ENCODE data around the gene LGMN.

The LGMN gene

DNA sequence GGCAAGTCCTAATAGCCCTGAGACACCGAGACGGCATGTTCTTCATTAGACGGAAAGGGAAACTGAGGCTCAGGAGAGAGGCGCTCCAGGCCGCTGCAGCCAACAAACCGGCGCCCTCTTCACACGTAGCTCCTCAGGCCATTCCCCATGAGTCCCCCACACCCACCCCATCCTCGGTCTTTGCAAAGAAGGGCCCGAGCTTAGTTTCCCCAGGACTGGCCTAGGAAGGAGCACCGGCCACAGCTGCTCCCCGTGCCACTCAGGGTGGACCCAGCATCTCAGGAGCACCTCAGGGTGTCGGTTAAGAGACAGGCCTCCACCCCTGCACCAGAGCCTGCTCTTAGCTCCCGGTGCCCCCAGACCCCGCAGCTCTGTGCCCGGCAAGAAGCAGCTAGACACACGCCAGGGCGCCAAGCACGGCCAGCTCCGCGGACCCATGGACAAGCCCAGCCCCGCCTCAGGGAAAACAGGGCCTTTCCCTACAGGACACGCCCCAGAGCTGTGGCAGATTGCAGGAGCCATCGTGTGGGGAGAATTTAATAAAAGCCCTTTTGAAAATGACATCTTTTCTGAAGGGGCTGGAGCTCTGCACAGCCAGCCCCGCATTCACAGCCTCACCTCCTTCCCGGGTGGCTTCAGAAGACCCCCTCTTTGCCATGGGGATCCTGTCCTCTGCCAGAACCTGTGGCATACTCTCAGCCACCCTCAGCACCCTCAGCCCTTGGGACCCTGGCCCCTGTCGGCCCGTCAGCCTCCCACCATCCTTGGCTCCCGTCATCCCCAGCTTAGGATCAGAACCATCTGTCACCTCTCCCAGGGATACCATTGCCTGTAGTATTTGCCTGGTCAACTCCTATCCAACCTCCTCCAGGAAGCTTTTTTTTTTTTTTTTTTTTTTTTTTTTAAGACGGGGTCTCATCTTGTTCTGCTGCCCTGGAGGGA, 59.7 kb downstream of the LGMN start:
- no peak overlapping the region for H3K4ac ChIP-seq (ENCODE audit: low read depth in 1 of 2, low read length in 2 of 2)
- H3K36me3 ChIP-seq (ENCODE audit: control insufficient read depth in 1 of 2, insufficient read depth in 2 of 2, low read depth in 1 of 2, low read length in 2 of 2) = peaks cover 41 to 42% of the 10 kb centered on the region in 2 experiments
- no peak overlapping the region for H2AK5ac ChIP-seq (ENCODE audit: low read length, severe bottlenecking)
- H2BK5ac ChIP-seq (ENCODE audit: low read depth, low read length, poor library complexity, severe bottlenecking) = no peak overlapping the region
- no peak overlapping the region for H2BK12ac ChIP-seq (ENCODE audit: low read length in 2 of 2)
- no peak for DNase-seq
- H3K9me3 ChIP-seq (ENCODE audit: control insufficient read depth, low read length) = no peaks in the 10 kb centered on the region
- no peak overlapping the region for H3K4me3 ChIP-seq (ENCODE audit: insufficient read depth in 1 of 2, low read depth in 1 of 2, low read length in 2 of 2)
- no peak overlapping the region for H3K18ac ChIP-seq (ENCODE audit: low read depth in 1 of 2, low read length in 2 of 2)
- no peak overlapping the region for H2AFZ ChIP-seq (ENCODE audit: low read depth, low read length)
- no peak overlapping the region for H3K23ac ChIP-seq (ENCODE audit: low read length in 2 of 2)
- 84% methylated on average over 29 of the region's 30 CpGs for WGBS
- H2BK15ac ChIP-seq (ENCODE audit: low read depth, poor library complexity, severe bottlenecking) = no peak overlapping the region
- no peak overlapping the region for H2BK120ac ChIP-seq (ENCODE audit: low read depth, low read length)
- no peak overlapping the region for H3K9ac ChIP-seq (ENCODE audit: low read length)
- peaks cover 23% of the 10 kb centered on the region for H3K4me1 ChIP-seq (ENCODE audit: control insufficient read depth, insufficient read depth, low read depth, low read length)
- peaks cover 0 to 8% of the 10 kb centered on the region in 2 experiments for H3K27me3 ChIP-seq (ENCODE audit: control insufficient read depth in 1 of 2, insufficient read depth in 1 of 2, low read length in 2 of 2)
- H3K79me1 ChIP-seq (replicated peaks; ENCODE audit: low read length, poor library complexity, severe bottlenecking) = no peaks in the 10 kb centered on the region
- H3K14ac ChIP-seq (ENCODE audit: low read length in 2 of 2) = no peak overlapping the region
- no peak overlapping the region for H3K4me2 ChIP-seq (ENCODE audit: low read length, poor library complexity, severe bottlenecking)
- H4K8ac ChIP-seq (ENCODE audit: low read length) = no peak overlapping the region
- no peak overlapping the region for H3K27ac ChIP-seq (ENCODE audit: low read length, poor library complexity, severe bottlenecking)
- peak overlapping the region; percentile 53 for H4K91ac ChIP-seq (ENCODE audit: low read length)

DNA sequence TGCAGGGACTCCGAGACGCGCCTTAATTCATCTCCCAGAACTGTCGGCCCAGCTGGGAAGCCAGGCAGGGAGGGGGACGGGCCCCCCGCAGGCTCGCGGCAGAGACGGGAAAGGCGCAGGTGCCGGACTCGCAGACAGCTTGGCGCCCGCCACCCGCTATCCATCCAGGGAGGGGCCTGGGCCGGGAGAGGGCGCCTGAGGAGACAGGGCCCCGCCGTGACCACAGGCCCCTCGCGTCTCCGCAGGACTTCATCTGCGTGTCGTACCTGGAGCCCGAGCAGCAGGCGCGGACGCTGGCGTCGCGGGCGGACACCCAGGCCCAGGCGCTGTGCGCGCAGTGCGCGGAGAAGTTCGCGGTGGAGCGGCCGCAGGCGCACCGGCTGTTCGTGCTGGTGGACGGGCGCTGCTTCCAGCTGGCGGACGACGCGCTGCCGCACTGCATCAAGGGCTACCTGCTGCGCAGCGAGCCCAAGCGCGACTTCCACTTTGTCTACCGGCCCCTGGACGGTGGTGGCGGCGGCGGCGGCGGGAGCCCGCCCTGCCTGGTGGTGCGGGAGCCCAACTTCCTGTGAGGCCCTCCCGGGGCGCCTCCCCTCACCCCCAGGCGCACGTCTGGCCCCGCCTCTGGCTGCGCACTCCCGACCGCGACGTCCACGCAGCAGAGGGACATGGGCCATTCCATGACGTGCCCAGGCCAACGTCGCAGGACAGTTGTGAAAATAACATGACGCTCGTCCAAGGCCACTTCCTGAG, 60.6 kb downstream of the LGMN start:
- Histone ChIP-seq H3K36me3 (ENCODE audit: control insufficient read depth in 1 of 2, insufficient read depth in 2 of 2, low read depth in 1 of 2, low read length in 2 of 2) (peaks cover 41 to 42% of the 10 kb centered on the region in 2 experiments), H3K23ac (ENCODE audit: low read length in 2 of 2) (no peak overlapping the region), H2AFZ (ENCODE audit: low read depth, low read length) (peak overlapping the region; percentile 20), H3K18ac (ENCODE audit: low read depth in 1 of 2, low read length in 2 of 2) (peak overlapping the region; percentile 22 to 25), H3K27ac (ENCODE audit: low read length, poor library complexity, severe bottlenecking) (no peak overlapping the region), H4K91ac (ENCODE audit: low read length) (peak overlapping the region; percentile 61), H2BK120ac (ENCODE audit: low read depth, low read length) (no peak overlapping the region), H3K9me3 (ENCODE audit: control insufficient read depth, low read length) (no peaks in the 10 kb centered on the region), H2AK5ac (ENCODE audit: low read length, severe bottlenecking) (no peak overlapping the region), H3K4me1 (ENCODE audit: control insufficient read depth, insufficient read depth, low read depth, low read length) (peaks cover 23% of the 10 kb centered on the region), H2BK5ac (ENCODE audit: low read depth, low read length, poor library complexity, severe bottlenecking) (no peak overlapping the region), H3K4me2 (ENCODE audit: low read length, poor library complexity, severe bottlenecking) (peak overlapping the region; percentile 70), H3K27me3 (ENCODE audit: control insufficient read depth in 1 of 2, insufficient read depth in 1 of 2, low read length in 2 of 2) (peaks cover 0 to 4% of the 10 kb centered on the region in 2 experiments), H4K8ac (ENCODE audit: low read length) (peak overlapping the region; percentile 59), H3K4me3 (ENCODE audit: insufficient read depth in 1 of 2, low read depth in 1 of 2, low read length in 2 of 2) (peak overlapping the region in 1 of 2 experiments; percentile 39), H3K9ac (ENCODE audit: low read length) (no peak overlapping the region), H3K79me1 (replicated peaks; ENCODE audit: low read length, poor library complexity, severe bottlenecking) (no peaks in the 10 kb centered on the region), H3K14ac (ENCODE audit: low read length in 2 of 2) (no peak overlapping the region), H3K4ac (ENCODE audit: low read depth in 1 of 2, low read length in 2 of 2) (no peak overlapping the region), H2BK15ac (ENCODE audit: low read depth, poor library complexity, severe bottlenecking) (peak overlapping the region; percentile 52), H2BK12ac (ENCODE audit: low read length in 2 of 2) (no peak overlapping the region)
- DNase-seq = peak; percentile 46
- WGBS = 6% methylated on average over 79 of the region's 80 CpGs

DNA sequence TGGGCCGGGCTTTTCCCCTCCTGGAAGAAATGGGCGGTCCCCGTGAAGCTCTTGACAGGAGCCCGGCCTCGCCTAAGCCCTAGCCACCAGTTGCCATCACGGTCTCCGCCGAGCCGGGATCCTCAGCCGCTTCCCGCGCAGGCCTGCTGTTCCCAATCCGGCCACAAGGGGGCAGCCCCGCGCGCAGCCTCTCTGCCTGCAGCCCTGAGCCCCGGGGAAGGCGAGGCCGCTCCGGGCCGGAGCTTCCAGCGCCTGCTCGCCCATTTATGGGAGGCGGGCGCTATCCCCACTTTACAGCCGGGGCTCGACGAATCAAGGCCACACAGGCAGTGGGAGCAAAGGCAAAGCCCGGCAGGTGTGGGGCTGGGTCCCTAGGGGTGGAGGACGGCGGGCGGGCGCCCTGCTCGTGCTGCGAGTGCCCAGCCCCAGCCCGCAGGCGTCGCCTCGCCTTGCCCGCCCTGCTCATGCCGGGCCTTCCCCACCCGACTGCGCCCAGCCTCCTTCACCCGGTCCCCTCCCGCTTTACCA, 61.5 kb downstream of the LGMN start:
- Histone ChIP-seq H3K23ac (ENCODE audit: low read length in 2 of 2) (no peak overlapping the region), H4K8ac (ENCODE audit: low read length) (peak overlapping the region; percentile 19), H3K14ac (ENCODE audit: low read length in 2 of 2) (peak overlapping the region in 1 of 2 experiments; percentile 64), H2BK15ac (ENCODE audit: low read depth, poor library complexity, severe bottlenecking) (no peak overlapping the region), H3K4me1 (ENCODE audit: control insufficient read depth, insufficient read depth, low read depth, low read length) (peaks cover 20% of the 10 kb centered on the region), H4K91ac (ENCODE audit: low read length) (no peak overlapping the region), H3K79me1 (replicated peaks; ENCODE audit: low read length, poor library complexity, severe bottlenecking) (no peaks in the 10 kb centered on the region), H3K4me3 (ENCODE audit: insufficient read depth in 1 of 2, low read depth in 1 of 2, low read length in 2 of 2) (peak overlapping the region in 1 of 2 experiments; percentile 33), H3K18ac (ENCODE audit: low read depth in 1 of 2, low read length in 2 of 2) (no peak overlapping the region), H3K36me3 (ENCODE audit: control insufficient read depth in 1 of 2, insufficient read depth in 2 of 2, low read depth in 1 of 2, low read length in 2 of 2) (peaks cover 42 to 48% of the 10 kb centered on the region in 2 experiments), H3K27ac (ENCODE audit: low read length, poor library complexity, severe bottlenecking) (no peak overlapping the region), H3K4me2 (ENCODE audit: low read length, poor library complexity, severe bottlenecking) (peak overlapping the region; percentile 89), H3K27me3 (ENCODE audit: control insufficient read depth in 1 of 2, insufficient read depth in 1 of 2, low read length in 2 of 2) (peaks cover 0 to 4% of the 10 kb centered on the region in 2 experiments), H2BK5ac (ENCODE audit: low read depth, low read length, poor library complexity, severe bottlenecking) (no peak overlapping the region), H2AK5ac (ENCODE audit: low read length, severe bottlenecking) (no peak overlapping the region), H2BK120ac (ENCODE audit: low read depth, low read length) (no peak overlapping the region), H2BK12ac (ENCODE audit: low read length in 2 of 2) (peak overlapping the region in 1 of 2 experiments; percentile 79), H3K9ac (ENCODE audit: low read length) (peak overlapping the region; percentile 36), H2AFZ (ENCODE audit: low read depth, low read length) (peak overlapping the region; percentile 64), H3K9me3 (ENCODE audit: control insufficient read depth, low read length) (no peaks in the 10 kb centered on the region), H3K4ac (ENCODE audit: low read depth in 1 of 2, low read length in 2 of 2) (peak overlapping the region in 1 of 2 experiments; percentile 55)
- 3% methylated on average over 41 of the region's 45 CpGs for WGBS
- DNase-seq = peak; percentile 77

Measured in mesenchymal stem cell (in vitro differentiated cells and primary cell).